Measurements from ENCODE around the gene PRLR. TPM values are rescaled to one million over a fixed set of nuclear protein-coding genes. Genes with fewer than 3 reads are reported as not detected.

The PRLR gene
- 1 to 10 TPM; 1.1 to 7.1 TPM for total RNA-seq

GRCh38 chr5:35230038-35230611, at the start of gene PRLR:
Gene PRLR (minus strand): TSS chr5:35230487. CDS start chr5:35089620, 140,867 bp downstream.
- DNase-seq (ENCODE audit: low spot score): peak; percentile 24

GRCh38 chr5:35274839-35275509, 44.7 kb upstream of the PRLR start:
- no peaks in the 10 kb centered on the region for H3K4me1 ChIP-seq (replicated peaks)
- H3K36me3 ChIP-seq: no peaks in the 10 kb centered on the region
- 41% methylated on average over 2 of the region's 2 CpGs for WGBS
- no peaks in the 10 kb centered on the region for H3K9me3 ChIP-seq
- intact Hi-C loops (cut with DNase I): no loop called here
- no peak overlapping the region for H3K27ac ChIP-seq
- H3K27me3 ChIP-seq (replicated peaks; ENCODE audit: insufficient read depth): no peaks in the 10 kb centered on the region
- TF ChIP-seq POLR2A (IDR thresholded peaks at IDR 0.05) (no peak), POLR2AphosphoS5 (IDR thresholded peaks at IDR 0.05) (peak; percentile 30), CTCF (IDR thresholded peaks at IDR 0.05) (no peak)
- H3K4me3 ChIP-seq: no peak overlapping the region
- DNase-seq (ENCODE audit: low spot score): no peak

More at GRCh38 chr5:35230038-35230611, at the start of gene PRLR:
- Histone ChIP-seq H3K36me3 (no peaks in the 10 kb centered on the region), H3K27ac (peak within 1 kb of the TSS in 1 of 2 donors; percentile 42), H3K4me1 (replicated peaks) (no peaks in the 10 kb centered on the region), H3K9me3 (no peaks in the 10 kb centered on the region), H3K27me3 (replicated peaks; ENCODE audit: insufficient read depth) (no peaks in the 10 kb centered on the region), H3K4me3 (peak within 1 kb of the TSS; percentile 39 to 40)
- 0% methylated on average over 42 of the region's 42 CpGs for WGBS
- intact Hi-C loops (cut with DNase I): no loop called here
- peak; percentile 4 for TF ChIP-seq POLR2AphosphoS5 (IDR thresholded peaks at IDR 0.05)
- TF ChIP-seq POLR2A (IDR thresholded peaks at IDR 0.05): no peak
- TF ChIP-seq CTCF (IDR thresholded peaks at IDR 0.05): no peak

GRCh38 chr5:35269006-35269405, 38.7 kb upstream of the PRLR start:
- intact Hi-C loops (cut with DNase I): no loop called here
- no peak for DNase-seq (ENCODE audit: low spot score)
- Histone ChIP-seq H3K27me3 (replicated peaks; ENCODE audit: insufficient read depth) (no peaks in the 10 kb centered on the region), H3K4me3 (no peak overlapping the region), H3K9me3 (no peaks in the 10 kb centered on the region), H3K36me3 (no peaks in the 10 kb centered on the region), H3K4me1 (replicated peaks) (no peaks in the 10 kb centered on the region), H3K27ac (no peak overlapping the region)
- TF ChIP-seq POLR2A (IDR thresholded peaks at IDR 0.05) (no peak), POLR2AphosphoS5 (IDR thresholded peaks at IDR 0.05) (no peak)
- WGBS: 100% methylated on average over 1 of the region's 1 CpG

- TF ChIP-seq POLR2A (IDR thresholded peaks at IDR 0.05) (no peak), CTCF (IDR thresholded peaks at IDR 0.05) (no peak), POLR2AphosphoS5 (IDR thresholded peaks at IDR 0.05) (no peak)
- Histone ChIP-seq H3K36me3 (no peaks in the 10 kb centered on the region), H3K27me3 (replicated peaks; ENCODE audit: insufficient read depth) (no peaks in the 10 kb centered on the region), H3K27ac (no peak overlapping the region), H3K4me1 (replicated peaks) (no peaks in the 10 kb centered on the region), H3K9me3 (no peaks in the 10 kb centered on the region), H3K4me3 (no peak overlapping the region)
- WGBS: 36% methylated on average over 3 of the region's 3 CpGs
- DNase-seq (ENCODE audit: low spot score): no peak
- intact Hi-C loops (cut with DNase I): no loop called here
Observed at GRCh38 chr5:35266276-35266675, 36.0 kb upstream of the PRLR start.

- Histone ChIP-seq H3K36me3 (no peaks in the 10 kb centered on the region), H3K4me1 (replicated peaks) (no peaks in the 10 kb centered on the region), H3K4me3 (no peak overlapping the region), H3K9me3 (no peaks in the 10 kb centered on the region), H3K27ac (no peak overlapping the region), H3K27me3 (replicated peaks; ENCODE audit: insufficient read depth) (no peaks in the 10 kb centered on the region)
- WGBS: 82% methylated on average over 2 of the region's 2 CpGs
- TF ChIP-seq POLR2AphosphoS5 (IDR thresholded peaks at IDR 0.05): no peak
- no peak for TF ChIP-seq POLR2A (IDR thresholded peaks at IDR 0.05)
- TF ChIP-seq CTCF (IDR thresholded peaks at IDR 0.05): no peak
- no peak for DNase-seq (ENCODE audit: low spot score)
- intact Hi-C loops (cut with DNase I): no loop called here
Observed at GRCh38 chr5:35264509-35264908, 34.2 kb upstream of the PRLR start.

All from prostate gland (tissue), 2 donors.